AG04450 (cell line): Measurements from ENCODE around the gene FUOM. TPM values are rescaled to one million over a fixed set of nuclear protein-coding genes. Genes with fewer than 3 reads are reported as not detected.

ENCODE experiments used
- CTCF ChIA-PET: fragments of 300-600, 350-600 bp; formaldehyde crosslinking; extraction: SDS; loops from one replicate; lab custom pipeline; 2022; ENCODE audit warnings: antibody characterized with exemption, inconsistent platforms; lab: Charles Lee
- POLR2A ChIA-PET: fragments of 350-600 bp; formaldehyde crosslinking; extraction: SDS; loops from one replicate; lab custom pipeline; 2021; ENCODE audit warnings: antibody characterized with exemption, inconsistent platforms; lab: Yijun Ruan, JAX
- DNase-seq: peaks from one replicate; pipeline ENCODE4 v3.0.0-alpha.2; 2011; ENCODE audit warnings: low read depth, low spot score
- H3K27ac ChIP-seq: one replicate; pipeline ENCODE4 v1.5.1; 2012; ENCODE audit warnings: low read depth, low read length, control low read depth
- H3K27me3 ChIP-seq: one replicate; pipeline ENCODE4 v1.6.0; 2012; ENCODE audit warnings: low read length; ENCODE audit not compliant: control insufficient read depth, insufficient read depth
- H3K4me3 ChIP-seq: 2 replicates; pipeline ENCODE4 v1.5.1; 2011; ENCODE audit warnings: mild to moderate bottlenecking, low read depth, low read length, control low read depth
- H3K9me3 ChIP-seq: 2 replicates; pipeline ENCODE4 v1.5.1; 2012; ENCODE audit warnings: low read length; ENCODE audit not compliant: control insufficient read depth, insufficient read depth
- polyA plus RNA-seq: library from polyadenylated mRNA; depleted of rRNA; stranded (reverse); fragments of >200 nt; gene quantifications from 2 replicates; pipeline ENCODE4 v1.2.3, GENCODE V29; 2011
- TF ChIP-seq, protein P1 (sequence below): IDR thresholded peaks from 2 replicates; pipeline ENCODE4 v1.5.1; 2011; ENCODE audit warnings: low read depth, low read length, control low read depth, inconsistent platforms

Gene FUOM
- polyA plus RNA-seq, 1 experiment = 17.8 TPM

DNA sequence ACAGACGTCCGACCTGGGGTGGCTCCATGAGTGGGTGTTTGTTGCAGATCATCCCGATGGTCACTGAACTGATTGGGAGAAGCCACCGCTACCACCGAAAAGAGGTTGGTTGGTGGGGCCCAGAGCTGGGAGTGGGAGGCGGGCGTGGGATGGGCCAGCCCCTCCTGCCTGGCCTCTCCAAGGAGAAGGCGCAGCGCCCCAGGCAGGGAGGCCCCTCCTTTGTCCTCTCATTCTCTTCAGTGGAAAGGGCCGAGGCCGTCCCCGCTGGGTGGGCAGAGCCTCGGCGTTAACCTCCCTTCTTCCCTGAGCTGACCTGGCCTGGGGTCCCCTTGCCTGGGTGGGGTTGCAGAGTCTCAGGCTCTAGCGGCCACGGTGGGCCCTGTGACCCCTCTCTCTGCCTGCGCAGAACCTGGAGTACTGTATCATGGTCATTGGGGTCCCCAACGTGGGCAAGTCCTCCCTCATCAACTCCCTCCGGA lies 41.3 kb upstream of the FUOM start:
- ChIA-PET CTCF (no interaction called here), POLR2A (no interaction called here)
- no peaks in the 10 kb centered on the region; the same call in 1 of the 2 replicates for H3K9me3 ChIP-seq
- H3K27me3 ChIP-seq = no peaks in the 10 kb centered on the region
- TF ChIP-seq, protein P1, sequence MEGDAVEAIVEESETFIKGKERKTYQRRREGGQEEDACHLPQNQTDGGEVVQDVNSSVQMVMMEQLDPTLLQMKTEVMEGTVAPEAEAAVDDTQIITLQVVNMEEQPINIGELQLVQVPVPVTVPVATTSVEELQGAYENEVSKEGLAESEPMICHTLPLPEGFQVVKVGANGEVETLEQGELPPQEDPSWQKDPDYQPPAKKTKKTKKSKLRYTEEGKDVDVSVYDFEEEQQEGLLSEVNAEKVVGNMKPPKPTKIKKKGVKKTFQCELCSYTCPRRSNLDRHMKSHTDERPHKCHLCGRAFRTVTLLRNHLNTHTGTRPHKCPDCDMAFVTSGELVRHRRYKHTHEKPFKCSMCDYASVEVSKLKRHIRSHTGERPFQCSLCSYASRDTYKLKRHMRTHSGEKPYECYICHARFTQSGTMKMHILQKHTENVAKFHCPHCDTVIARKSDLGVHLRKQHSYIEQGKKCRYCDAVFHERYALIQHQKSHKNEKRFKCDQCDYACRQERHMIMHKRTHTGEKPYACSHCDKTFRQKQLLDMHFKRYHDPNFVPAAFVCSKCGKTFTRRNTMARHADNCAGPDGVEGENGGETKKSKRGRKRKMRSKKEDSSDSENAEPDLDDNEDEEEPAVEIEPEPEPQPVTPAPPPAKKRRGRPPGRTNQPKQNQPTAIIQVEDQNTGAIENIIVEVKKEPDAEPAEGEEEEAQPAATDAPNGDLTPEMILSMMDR = no peak
- DNase-seq = no peak
- H3K27ac ChIP-seq = no peak overlapping the region
- H3K4me3 ChIP-seq = no peak overlapping the region

DNA sequence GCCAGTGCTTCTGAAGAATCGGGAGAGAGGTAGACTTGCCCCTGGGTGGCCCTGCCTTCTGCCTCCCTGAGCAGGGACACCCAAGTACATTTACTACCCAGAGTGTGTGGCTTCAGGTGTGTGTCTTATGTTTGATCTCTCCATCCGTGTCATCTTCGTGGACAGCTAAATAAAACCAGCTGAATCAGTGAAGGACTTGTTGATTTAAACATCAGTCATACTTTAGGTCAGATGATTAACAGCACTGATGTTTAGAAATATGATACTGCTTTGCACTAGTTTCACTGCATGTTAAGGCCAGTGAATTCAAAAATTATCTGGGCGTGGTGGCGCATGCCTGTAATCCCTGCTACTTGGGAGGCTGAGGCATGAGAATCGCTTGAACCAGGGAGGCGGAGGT lies 40.1 kb upstream of the FUOM start:
- TF ChIP-seq, protein P1 = no peak
- ChIA-PET CTCF (no interaction called here), POLR2A (no interaction called here)

DNA sequence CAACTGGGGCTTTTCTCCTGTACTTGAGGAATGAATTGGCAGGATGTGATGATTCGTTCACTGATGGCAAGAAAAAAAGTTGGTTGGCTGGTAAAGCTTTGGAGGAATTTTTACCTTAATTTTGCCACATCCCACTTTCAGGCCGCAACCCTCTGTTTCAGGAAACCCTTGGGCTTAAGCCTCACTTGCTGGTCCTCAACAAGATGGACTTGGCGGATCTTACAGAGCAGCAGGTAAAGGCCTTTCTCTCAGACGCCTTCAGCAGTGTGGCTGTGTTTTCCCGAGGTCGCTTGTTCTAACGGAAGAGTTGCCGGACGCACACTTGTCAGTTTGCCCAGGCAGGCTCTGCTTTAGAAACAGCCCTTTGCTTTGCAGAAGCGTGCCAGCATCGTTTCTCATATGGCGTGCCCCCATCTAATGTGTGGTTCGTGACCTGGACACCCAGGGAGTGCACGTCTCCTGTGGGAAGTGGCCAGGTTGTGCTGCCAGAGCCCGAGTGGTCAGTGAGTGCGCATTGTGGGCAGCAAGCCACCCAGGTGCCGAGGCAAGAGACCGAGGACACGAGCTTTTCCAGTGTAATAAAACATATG lies 38.3 kb upstream of the FUOM start:
- no peaks in the 10 kb centered on the region for H3K27me3 ChIP-seq
- DNase-seq = no peak
- no peak overlapping the region for H3K27ac ChIP-seq
- POLR2A ChIA-PET = no interaction called here
- TF ChIP-seq, protein P1 = no peak
- H3K9me3 ChIP-seq = no peaks in the 10 kb centered on the region; the same call in 1 of the 2 replicates
- CTCF ChIA-PET = interaction anchor here (1.6 kb wide), 1 partner anchor 67 kb away, joined by 3 read pairs; no protein-coding TSS in a partner anchor
- no peak overlapping the region for H3K4me3 ChIP-seq

More for the DNA sequence above, 40.1 kb upstream of the FUOM start:
- DNase-seq = no peak
- no peak overlapping the region for H3K27ac ChIP-seq
- no peak overlapping the region for H3K4me3 ChIP-seq
- H3K9me3 ChIP-seq = no peaks in the 10 kb centered on the region; the same call in 1 of the 2 replicates
- no peaks in the 10 kb centered on the region for H3K27me3 ChIP-seq

DNA sequence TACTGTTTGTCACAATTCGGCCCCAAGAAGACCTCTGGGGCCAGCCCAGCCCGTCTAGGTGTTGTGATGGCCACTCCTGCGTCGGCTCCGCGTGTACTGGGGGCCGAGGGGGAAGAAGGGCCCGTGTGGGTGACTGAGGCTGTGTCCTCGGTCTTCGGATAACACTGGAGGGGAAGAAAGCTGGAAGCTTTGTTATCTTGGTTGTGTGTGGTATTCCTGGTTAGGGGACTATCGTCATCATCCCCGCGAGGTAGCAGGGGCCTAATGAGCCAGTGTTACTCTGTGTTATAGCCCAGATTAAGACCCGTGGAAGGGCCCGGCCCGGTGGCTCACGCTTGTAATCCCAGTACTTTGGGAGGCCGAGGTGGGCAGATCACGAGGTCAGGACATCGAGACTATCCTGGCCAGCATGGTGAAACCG lies 37.0 kb upstream of the FUOM start:
- no peaks in the 10 kb centered on the region for H3K27me3 ChIP-seq
- DNase-seq = no peak
- peak overlapping the region; percentile 86 for H3K4me3 ChIP-seq
- POLR2A ChIA-PET = no interaction called here
- CTCF ChIA-PET = interaction anchor here (2.8 kb wide), 1 partner anchor 65 kb away, joined by 11 read pairs; no protein-coding TSS in a partner anchor
- H3K9me3 ChIP-seq = no peaks in the 10 kb centered on the region; the same call in 1 of the 2 replicates
- TF ChIP-seq, protein P1 = no peak
- H3K27ac ChIP-seq = peak overlapping the region; percentile 70

DNA sequence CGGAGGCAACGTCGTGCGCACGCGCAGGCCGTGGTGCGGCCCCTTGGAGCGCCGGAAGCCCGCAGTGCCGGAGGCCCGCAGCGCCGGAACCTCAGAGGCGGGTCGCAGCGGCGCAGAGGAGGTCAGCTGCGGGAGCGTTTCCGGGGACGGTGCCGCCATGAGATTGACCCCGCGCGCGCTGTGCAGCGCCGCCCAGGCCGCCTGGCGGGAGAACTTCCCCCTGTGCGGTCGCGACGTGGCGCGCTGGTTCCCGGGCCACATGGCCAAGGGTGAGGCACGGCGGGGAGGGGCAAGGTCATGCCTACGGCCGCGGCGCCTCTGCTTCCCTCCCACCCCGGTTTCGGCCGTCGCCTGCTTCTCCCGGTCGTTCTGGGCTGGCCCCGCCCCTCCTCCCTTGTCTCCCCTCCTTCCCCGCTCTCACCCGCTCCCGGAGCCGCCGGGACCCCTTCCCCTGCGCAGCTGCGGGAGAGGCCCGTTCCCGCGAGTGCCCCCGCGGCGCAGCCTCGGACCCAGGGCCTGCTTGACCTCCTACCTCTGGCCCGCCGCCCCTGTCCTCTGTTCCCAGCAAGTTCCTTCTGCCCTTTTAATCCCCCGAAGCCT lies 36.3 kb upstream of the FUOM start, which contains the start of gene MTG1:
MTG1 (plus strand) TSS at position 94 of the 600 bp plus-strand sequence; CDS start at position 158, 64 bp downstream.
- peak; percentile 69 for DNase-seq

More for the DNA sequence above, 36.3 kb upstream of the FUOM start, which contains the start of gene MTG1:
- H3K4me3 ChIP-seq = peak within 1 kb of the TSS; percentile 86
- CTCF ChIA-PET = interaction anchor here (2.8 kb wide), 1 partner anchor 65 kb away, joined by 11 read pairs; no protein-coding TSS in a partner anchor
- TF ChIP-seq, protein P1 = no peak
- H3K27ac ChIP-seq = peak within 1 kb of the TSS; percentile 70
- POLR2A ChIA-PET = no interaction called here
- H3K9me3 ChIP-seq = no peaks in the 10 kb centered on the region; the same call in 1 of the 2 replicates
- no peaks in the 10 kb centered on the region for H3K27me3 ChIP-seq
